Measurements from ENCODE around the gene TXNDC11. TPM values are rescaled to one million over a fixed set of nuclear protein-coding genes. Genes with fewer than 3 reads are reported as not detected.

Gene TXNDC11
- total and polyA plus RNA-seq, 5 donors = 22.0 to 29.4 (median 24.6) TPM

- no peak overlapping the region for H3K27ac ChIP-seq (ENCODE audit: low read length)
- H3K4me3 ChIP-seq (ENCODE audit: low read length) = no peak overlapping the region
- intact Hi-C loops (cut with DNase I) = no loop called here
- no peaks in the 10 kb centered on the region for H3K9me3 ChIP-seq (ENCODE audit: control insufficient read depth, low read length)
- no peaks in the 10 kb centered on the region for H3K27me3 ChIP-seq (ENCODE audit: control insufficient read depth, insufficient read depth)
- ATAC-seq (no peak), DNase-seq (no peak)
- peaks cover 3% of the 10 kb centered on the region for H3K4me1 ChIP-seq (ENCODE audit: control insufficient read depth, insufficient read depth, low read length)
- 74% methylated on average over 9 of the region's 9 CpGs for WGBS
Observed at GRCh38 chr16:11700264-11701029, 42.2 kb downstream of the TXNDC11 start.

GRCh38 chr16:11699234-11699894 lies 43.3 kb downstream of the TXNDC11 start:
- H3K9me3 ChIP-seq (ENCODE audit: control insufficient read depth, low read length) = no peaks in the 10 kb centered on the region
- no peak for DNase-seq
- peaks cover 3% of the 10 kb centered on the region for H3K4me1 ChIP-seq (ENCODE audit: control insufficient read depth, insufficient read depth, low read length)
- intact Hi-C loops (cut with DNase I) = no loop called here
- no peaks in the 10 kb centered on the region for H3K27me3 ChIP-seq (ENCODE audit: control insufficient read depth, insufficient read depth)
- no peak for ATAC-seq
- H3K4me3 ChIP-seq (ENCODE audit: low read length) = no peak overlapping the region
- no peak overlapping the region for H3K27ac ChIP-seq (ENCODE audit: low read length)
- 95% methylated on average over 10 of the region's 10 CpGs for WGBS

GRCh38 chr16:11698271-11698689 lies 44.4 kb downstream of the TXNDC11 start:
- DNase-seq (no peak), ATAC-seq (no peak)
- no peaks in the 10 kb centered on the region for H3K9me3 ChIP-seq (ENCODE audit: control insufficient read depth, low read length)
- no peak overlapping the region for H3K27ac ChIP-seq (ENCODE audit: low read length)
- H3K4me1 ChIP-seq (ENCODE audit: control insufficient read depth, insufficient read depth, low read length) = peaks cover 3% of the 10 kb centered on the region
- 78% methylated on average over 7 of the region's 7 CpGs for WGBS
- intact Hi-C loops (cut with DNase I) = no loop called here
- H3K27me3 ChIP-seq (ENCODE audit: control insufficient read depth, insufficient read depth) = no peaks in the 10 kb centered on the region
- H3K4me3 ChIP-seq (ENCODE audit: low read length) = no peak overlapping the region

GRCh38 chr16:11697319-11697718 lies 45.3 kb downstream of the TXNDC11 start:
- Histone ChIP-seq H3K27ac (ENCODE audit: low read length) (no peak overlapping the region), H3K9me3 (ENCODE audit: control insufficient read depth, low read length) (no peaks in the 10 kb centered on the region), H3K4me1 (ENCODE audit: control insufficient read depth, insufficient read depth, low read length) (peaks cover 3% of the 10 kb centered on the region), H3K27me3 (ENCODE audit: control insufficient read depth, insufficient read depth) (no peaks in the 10 kb centered on the region), H3K4me3 (ENCODE audit: low read length) (no peak overlapping the region)
- DNase-seq (no peak), ATAC-seq (no peak)
- 95% methylated on average over 12 of the region's 12 CpGs for WGBS
- intact Hi-C loops (cut with DNase I) = no loop called here

- H3K4me3 ChIP-seq (ENCODE audit: low read length) = no peak overlapping the region
- 94% methylated on average over 12 of the region's 12 CpGs for WGBS
- peaks cover 3% of the 10 kb centered on the region for H3K4me1 ChIP-seq (ENCODE audit: control insufficient read depth, insufficient read depth, low read length)
- intact Hi-C loops (cut with DNase I) = no loop called here
- H3K27me3 ChIP-seq (ENCODE audit: control insufficient read depth, insufficient read depth) = no peaks in the 10 kb centered on the region
- H3K27ac ChIP-seq (ENCODE audit: low read length) = no peak overlapping the region
- DNase-seq (no peak), ATAC-seq (no peak)
- H3K9me3 ChIP-seq (ENCODE audit: control insufficient read depth, low read length) = no peaks in the 10 kb centered on the region
Observed at GRCh38 chr16:11696266-11697012, 46.2 kb downstream of the TXNDC11 start.

- DNase-seq = no peak
- intact Hi-C loops (cut with DNase I) = no loop called here
- no peak for ATAC-seq
- Histone ChIP-seq H3K9me3 (ENCODE audit: control insufficient read depth, low read length) (no peaks in the 10 kb centered on the region), H3K27ac (ENCODE audit: low read length) (no peak overlapping the region), H3K4me3 (ENCODE audit: low read length) (no peak overlapping the region), H3K27me3 (ENCODE audit: control insufficient read depth, insufficient read depth) (no peaks in the 10 kb centered on the region), H3K4me1 (ENCODE audit: control insufficient read depth, insufficient read depth, low read length) (peaks cover 2% of the 10 kb centered on the region)
- 75% methylated on average over 6 of the region's 6 CpGs for WGBS
Observed at GRCh38 chr16:11692651-11693050, 50.0 kb downstream of the TXNDC11 start.

GRCh38 chr16:11692171-11692570 lies 50.5 kb downstream of the TXNDC11 start:
- intact Hi-C loops (cut with DNase I) = no loop called here
- Histone ChIP-seq H3K4me1 (ENCODE audit: control insufficient read depth, insufficient read depth, low read length) (peaks cover 2% of the 10 kb centered on the region), H3K4me3 (ENCODE audit: low read length) (no peak overlapping the region), H3K27me3 (ENCODE audit: control insufficient read depth, insufficient read depth) (no peaks in the 10 kb centered on the region), H3K9me3 (ENCODE audit: control insufficient read depth, low read length) (no peaks in the 10 kb centered on the region), H3K27ac (ENCODE audit: low read length) (no peak overlapping the region)
- 84% methylated on average over 8 of the region's 8 CpGs for WGBS
- ATAC-seq = no peak
- no peak for DNase-seq

- DNase-seq = peak in 2 of 3 donors; percentile 45 to 47
- ATAC-seq = no peak
- whole genome bisulfite sequencing = 93% methylated on average over 15 of the region's 15 CpGs
- intact Hi-C loops (cut with DNase I) = no loop called here
- Histone ChIP-seq H3K4me1 (ENCODE audit: control insufficient read depth, insufficient read depth, low read length) (peaks cover 2% of the 10 kb centered on the region), H3K27me3 (ENCODE audit: control insufficient read depth, insufficient read depth) (no peaks in the 10 kb centered on the region), H3K4me3 (ENCODE audit: low read length) (no peak overlapping the region), H3K9me3 (ENCODE audit: control insufficient read depth, low read length) (no peaks in the 10 kb centered on the region), H3K27ac (ENCODE audit: low read length) (no peak overlapping the region)
Observed at GRCh38 chr16:11691771-11692170, 50.9 kb downstream of the TXNDC11 start.

- DNase-seq (no peak), ATAC-seq (no peak)
- Histone ChIP-seq H3K27ac (ENCODE audit: low read length) (no peak overlapping the region), H3K4me3 (ENCODE audit: low read length) (no peak overlapping the region), H3K4me1 (ENCODE audit: control insufficient read depth, insufficient read depth, low read length) (peaks cover 2% of the 10 kb centered on the region), H3K9me3 (ENCODE audit: control insufficient read depth, low read length) (no peaks in the 10 kb centered on the region), H3K27me3 (ENCODE audit: control insufficient read depth, insufficient read depth) (no peaks in the 10 kb centered on the region)
- intact Hi-C loops (cut with DNase I) = no loop called here
- WGBS = 97% methylated on average over 5 of the region's 5 CpGs
Observed at GRCh38 chr16:11691235-11691634, 51.4 kb downstream of the TXNDC11 start.

GRCh38 chr16:11689031-11689840 lies 53.4 kb downstream of the TXNDC11 start:
- intact Hi-C loops (cut with DNase I) = no loop called here
- ATAC-seq = no peak
- H3K27ac ChIP-seq (ENCODE audit: low read length) = no peak overlapping the region
- H3K9me3 ChIP-seq (ENCODE audit: control insufficient read depth, low read length) = no peaks in the 10 kb centered on the region
- no peaks in the 10 kb centered on the region for H3K27me3 ChIP-seq (ENCODE audit: control insufficient read depth, insufficient read depth)
- peaks cover 2% of the 10 kb centered on the region for H3K4me1 ChIP-seq (ENCODE audit: control insufficient read depth, insufficient read depth, low read length)
- H3K4me3 ChIP-seq (ENCODE audit: low read length) = no peak overlapping the region
- WGBS = 83% methylated on average over 3 of the region's 3 CpGs
- DNase-seq = no peak
